Head of caudate nucleus (tissue), 42 donors: Measurements from ENCODE around the gene RABEPK.
"Not testable (repeated sequence)": the region's sequence is repeated elsewhere in the genome, so short reads cannot be mapped to it uniquely, and the experiment has no call there.

Experiments used
- DNase-seq, 42 donors: peaks; one replicate each; pipeline versions ENCODE4 v3.0.0 to v3.0.0-alpha.2; 2020 to 2021; ENCODE audit warnings: mixed read lengths in 7 of 42
- intact Hi-C: fragments of 100-400 bp; cut with DNase I; formaldehyde crosslinking; loops from one replicate; pipeline ENCODE4 v1.15.0; 2022

RABEPK gene

GRCh38 chr9:125189361-125190289 lies 10.7 kb upstream of the RABEPK start, which contains the start of gene PPP6C:
Gene PPP6C (minus strand): TSS chr9:125189803. CDS start chr9:125189718, 85 bp downstream.
- intact Hi-C loops: loop anchor here (2.0 kb wide), 1 partner anchor 51 kb away; the partner anchor contains the start of gene HSPA5
- DNase-seq: peak; percentile 95 to 99 (median 99)

- peak in 21 of 42 donors; percentile 5 to 51 (median 16) for DNase-seq
- intact Hi-C loops: loop anchor here (2.0 kb wide), 1 partner anchor 50 kb away; the partner anchor contains the start of gene HSPA5
Measured at GRCh38 chr9:125190361-125190801, 10.0 kb upstream of the RABEPK start.

- DNase-seq, intact Hi-C loops: not testable (repeated sequence)
Measured at GRCh38 chr9:125194466-125194865, 5.9 kb upstream of the RABEPK start.

GRCh38 chr9:125195591-125195990 lies 4.8 kb upstream of the RABEPK start:
- intact Hi-C loops, DNase-seq: not testable (repeated sequence)

GRCh38 chr9:125202846-125203618 lies 2.7 kb downstream of the RABEPK start:
- intact Hi-C loops: no loop called here
- DNase-seq: no peak

- intact Hi-C loops: no loop called here
- no peak for DNase-seq
Measured at GRCh38 chr9:125204477-125204876, 4.1 kb downstream of the RABEPK start.

- DNase-seq: no peak
- intact Hi-C loops: no loop called here
Measured at GRCh38 chr9:125214186-125214585, 13.8 kb downstream of the RABEPK start.

GRCh38 chr9:125218621-125219020 lies 18.3 kb downstream of the RABEPK start:
- intact Hi-C loops: no loop called here
- peak in 18 of 42 donors; percentile 13 to 59 (median 31) for DNase-seq

- intact Hi-C loops, DNase-seq: not testable (repeated sequence)
Measured at GRCh38 chr9:125224858-125225257, 24.5 kb downstream of the RABEPK start.

GRCh38 chr9:125227761-125228160 lies 27.4 kb downstream of the RABEPK start:
- intact Hi-C loops: no loop called here
- peak in 16 of 42 donors; percentile 6 to 59 (median 28) for DNase-seq

GRCh38 chr9:125233678-125234077 lies 33.3 kb downstream of the RABEPK start:
- intact Hi-C loops: no loop called here
- DNase-seq: peak in 8 of 42 donors; percentile 15 to 46 (median 20)

GRCh38 chr9:125234099-125234498 lies 33.8 kb downstream of the RABEPK start:
- intact Hi-C loops, DNase-seq: not testable (repeated sequence)

- intact Hi-C loops: no loop called here
- DNase-seq: no peak
Measured at GRCh38 chr9:125235804-125236519, 35.6 kb downstream of the RABEPK start.

GRCh38 chr9:125236520-125237159 lies 36.3 kb downstream of the RABEPK start:
- DNase-seq, intact Hi-C loops: not testable (repeated sequence)

- no peak for DNase-seq
- intact Hi-C loops: no loop called here
Measured at GRCh38 chr9:125238127-125238914, 38.0 kb downstream of the RABEPK start.

GRCh38 chr9:125238915-125239446 lies 38.6 kb downstream of the RABEPK start:
- intact Hi-C loops: no loop called here

More at GRCh38 chr9:125238915-125239446, 38.6 kb downstream of the RABEPK start:
- no peak for DNase-seq
